ENCODE data around the gene SLC44A3.

DNA sequence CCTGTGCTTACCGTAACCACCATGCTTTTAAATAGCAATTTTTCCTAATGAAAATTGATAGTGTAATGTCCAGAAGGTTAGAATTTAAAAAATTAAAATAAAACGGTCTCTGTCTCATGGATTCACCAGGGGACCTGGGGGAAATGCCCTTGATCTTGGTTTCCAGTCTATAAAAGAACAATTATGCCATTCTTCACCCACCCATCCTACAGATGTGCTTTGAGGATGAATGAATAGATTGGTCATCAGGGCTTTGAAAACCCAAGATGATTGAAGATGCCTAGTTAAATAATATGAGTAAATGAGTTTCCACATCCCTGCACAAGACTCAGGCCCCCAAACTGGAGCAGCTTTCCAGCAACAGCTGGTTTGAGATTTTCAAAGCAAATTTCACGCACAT lies 68.0 kb downstream of the SLC44A3 start:
- TF ChIP-seq CTCF (IDR thresholded peaks at IDR 0.05) (no peak), POLR2A (IDR thresholded peaks at IDR 0.05) (no peak)

All from heart left ventricle (tissue), 13 donors.